IMR-90 (cell line): ENCODE results near the gene MAML1. TPM values are rescaled to one million over a fixed set of nuclear protein-coding genes. Genes with fewer than 3 reads are reported as not detected.

Source experiments
- ATAC-seq: fragments of 200-7000 bp; cut with Tn5 transposase; 2 replicates; pipeline ENCODE4 v1.9.1; 2020; ENCODE audit warnings: low read depth, mild to moderate bottlenecking, moderate library complexity
- BruUV-seq: library from RNA; stranded (reverse); fragments of 400-500 nt; replicated peaks from 2 replicates; lab custom pipeline; 2021; lab: Mats Ljungman, UMichigan
- CTCF ChIA-PET: fragments of 300-600 bp; formaldehyde crosslinking; extraction: SDS; loops from one replicate; lab custom pipeline; 2021; ENCODE audit warnings: antibody characterized with exemption; lab: Yijun Ruan, JAX
- POLR2A ChIA-PET: fragments of 300-600 bp; sonication (Branson Sonifier 250); formaldehyde crosslinking; loops from one replicate; lab custom pipeline; 2022; ENCODE audit warnings: antibody characterized with exemption; ENCODE audit not compliant: unreplicated experiment; lab: Charles Lee
- DNase-seq: peaks from one replicate; pipeline ENCODE4 v3.0.0; 2013
- H2AFZ ChIP-seq: replicated peaks from 2 replicates; pipeline ENCODE3; 2013; ENCODE audit warnings: low read length, mild to moderate bottlenecking; ENCODE audit not compliant: poor library complexity
- H2AK5ac ChIP-seq: 2 replicates; pipeline ENCODE4 v1.6.1; 2013; ENCODE audit warnings: low read depth, low read length, inconsistent platforms
- H2AK9ac ChIP-seq: replicated peaks from 2 replicates; pipeline ENCODE3; 2013; ENCODE audit warnings: mild to moderate bottlenecking, low read depth, low read length, moderate library complexity; ENCODE audit not compliant: poor library complexity
- H2BK120ac ChIP-seq: 2 replicates; pipeline ENCODE4 v1.6.1; 2013; ENCODE audit warnings: low read depth, low read length, inconsistent platforms
- H2BK15ac ChIP-seq: 3 replicates; pipeline ENCODE4 v1.6.1; 2013; ENCODE audit warnings: low read depth, low read length, inconsistent platforms
- H2BK20ac ChIP-seq: 2 replicates; pipeline ENCODE4 v1.6.1; 2013; ENCODE audit warnings: low read depth, mild to moderate bottlenecking, inconsistent platforms, low read length, moderate library complexity
- H2BK5ac ChIP-seq: 2 replicates; pipeline ENCODE4 v1.6.1; 2013; ENCODE audit warnings: mild to moderate bottlenecking, low read depth, low read length, inconsistent platforms; ENCODE audit not compliant: poor library complexity, severe bottlenecking
- H3K14ac ChIP-seq: replicated peaks from 2 replicates; pipeline ENCODE4 v1.6.1; 2013; ENCODE audit warnings: low read depth, low read length, inconsistent platforms
- H3K18ac ChIP-seq: 2 replicates; pipeline ENCODE4 v1.6.1; 2013; ENCODE audit warnings: low read depth, low read length, control low read depth
- H3K23ac ChIP-seq: 2 replicates; pipeline ENCODE4 v1.6.1; 2013; ENCODE audit warnings: low read depth, low read length, inconsistent platforms
- H3K27ac ChIP-seq: 2 replicates; pipeline ENCODE4 v1.5.1; 2013; ENCODE audit warnings: mild to moderate bottlenecking, control low read depth, low read length; ENCODE audit not compliant: insufficient read depth
- H3K27me3 ChIP-seq: 2 replicates; pipeline ENCODE4 v1.6.1; 2013; ENCODE audit warnings: low read length; ENCODE audit not compliant: control insufficient read depth, insufficient read depth
- H3K36me3 ChIP-seq: 2 replicates; pipeline ENCODE4 v1.6.1; 2013; ENCODE audit warnings: low read length, mixed read lengths; ENCODE audit not compliant: control insufficient read depth, insufficient read depth
- H3K4ac ChIP-seq: 2 replicates; pipeline ENCODE4 v1.6.1; 2013; ENCODE audit warnings: low read depth, low read length, inconsistent platforms
- H3K4me1 ChIP-seq: 2 replicates; pipeline ENCODE4 v1.6.1; 2013; ENCODE audit warnings: low read length, mixed read lengths; ENCODE audit not compliant: control insufficient read depth, insufficient read depth
- H3K4me2 ChIP-seq: 2 replicates; pipeline ENCODE4 v1.6.1; 2013; ENCODE audit warnings: low read depth, mild to moderate bottlenecking, control low read depth, low read length, moderate library complexity
- H3K4me3 ChIP-seq: 2 replicates; pipeline ENCODE4 v1.5.1; 2013; ENCODE audit warnings: low read depth, mild to moderate bottlenecking, control low read depth, low read length, moderate library complexity; ENCODE audit not compliant: insufficient read depth
- H3K56ac ChIP-seq: 2 replicates; pipeline ENCODE4 v1.6.1; 2013; ENCODE audit warnings: low read length, inconsistent platforms; ENCODE audit not compliant: insufficient read depth; ENCODE audit errors: extremely low read depth
- H3K79me1 ChIP-seq, 2 experiments: 2 replicates each; pipeline ENCODE4 v1.6.1; 2013; ENCODE audit warnings: low read length in 2 of 2, inconsistent platforms in 1 of 2, low read depth in 1 of 2
- H3K9ac ChIP-seq: 2 replicates; pipeline ENCODE4 v1.6.1; 2013; ENCODE audit warnings: low read depth, low read length, control low read depth
- H3K9me1 ChIP-seq: 2 replicates; pipeline ENCODE4 v1.6.1; 2013; ENCODE audit warnings: low read length, inconsistent platforms; ENCODE audit not compliant: insufficient read depth
- H3K9me3 ChIP-seq: 2 replicates; pipeline ENCODE4 v1.6.1; 2013; ENCODE audit warnings: low read length; ENCODE audit not compliant: control insufficient read depth, insufficient read depth
- H4K20me1 ChIP-seq: 2 replicates; pipeline ENCODE4 v1.6.1; 2013; ENCODE audit warnings: low read length, inconsistent platforms; ENCODE audit not compliant: insufficient read depth
- H4K5ac ChIP-seq: 2 replicates; pipeline ENCODE4 v1.6.1; 2013; ENCODE audit warnings: mild to moderate bottlenecking, low read depth, low read length, control low read depth
- H4K8ac ChIP-seq, 2 experiments: 2 replicates each; pipeline ENCODE4 v1.6.1; 2013; ENCODE audit warnings: low read depth in 2 of 2, low read length in 2 of 2, control low read depth in 1 of 2, inconsistent platforms in 1 of 2
- H4K91ac ChIP-seq: 2 replicates; pipeline ENCODE4 v1.6.1; 2013; ENCODE audit warnings: low read depth, low read length, inconsistent platforms; ENCODE audit not compliant: insufficient read depth
- BHLHE40 ChIP-seq: fragments of 150-350 bp; IDR thresholded peaks from 2 replicates; pipeline ENCODE4 v1.6.1; 2016; ENCODE audit warnings: mild to moderate bottlenecking, low read depth, low read length
- CHD1 ChIP-seq: IDR thresholded peaks from 2 replicates; pipeline ENCODE4 v1.6.1; 2012; ENCODE audit warnings: low read depth, low read length, improper control_type of control experiment
- FOS ChIP-seq: fragments of 150-350 bp; IDR thresholded peaks from 2 replicates; pipeline ENCODE4 v1.6.1; 2016; ENCODE audit warnings: low read depth, low read length
- MAFK ChIP-seq: IDR thresholded peaks from 2 replicates; pipeline ENCODE4 v1.6.1; 2012; ENCODE audit warnings: low read depth, low read length, improper control_type of control experiment
- MAZ ChIP-seq: IDR thresholded peaks from 2 replicates; pipeline ENCODE4 v1.6.1; 2012; ENCODE audit warnings: low read depth, mild to moderate bottlenecking, low read length, improper control_type of control experiment, moderate library complexity, borderline replicate concordance
- MXI1 ChIP-seq: IDR thresholded peaks from 2 replicates; pipeline ENCODE4 v1.6.1; 2012; ENCODE audit warnings: low read depth, mild to moderate bottlenecking, low read length, moderate library complexity, borderline replicate concordance
- NFE2L2 ChIP-seq: fragments of 150-350 bp; IDR thresholded peaks from 2 replicates; pipeline ENCODE4 v1.6.1; 2016; ENCODE audit warnings: low read depth, mild to moderate bottlenecking, low read length
- RAD21 ChIP-seq: IDR thresholded peaks from 2 replicates; pipeline ENCODE4 v1.6.1; 2012; ENCODE audit warnings: low read length, improper control_type of control experiment
- RCOR1 ChIP-seq: IDR thresholded peaks from 2 replicates; pipeline ENCODE4 v1.6.1; 2012; ENCODE audit warnings: mild to moderate bottlenecking, low read length, improper control_type of control experiment; ENCODE audit not compliant: insufficient replicate concordance
- RFX5 ChIP-seq: IDR thresholded peaks from 2 replicates; pipeline ENCODE4 v1.8.0; 2012; ENCODE audit warnings: low read depth, mild to moderate bottlenecking, low read length, moderate library complexity
- SMC3 ChIP-seq: fragments of 150-350 bp; IDR thresholded peaks from 2 replicates; pipeline ENCODE4 v1.6.1; 2016; ENCODE audit warnings: low read depth, mild to moderate bottlenecking, antibody characterized with exemption, low read length, moderate library complexity
- WGBS, 2 experiments: methylation state at CpG; one replicate each; pipeline versions ENCODE4 v1.1.5 to v1.1.7; 2013; ENCODE audit warnings: missing lambda C conversion rate in 2 of 2; ENCODE audit not compliant: insufficient read length in 1 of 2; ENCODE audit errors: extremely low coverage in 2 of 2; 5-methylcytosine and 5-hydroxymethylcytosine counted together
- dilution Hi-C: fragments of 300-500 bp; cut with HindIII; formaldehyde crosslinking; loops from one replicate; pipeline ENCODE4 v1.14.3; 2018; ENCODE audit warnings: low sequenced_read_pairs; ENCODE audit not compliant: unreplicated experiment
- in situ Hi-C: fragments of 300-500 bp; cut with MboI; formaldehyde crosslinking; loops from 3 replicates; pipeline ENCODE4 v1.14.3; 2019; ENCODE audit warnings: low sequenced_read_pairs, inconsistent platforms, mixed read lengths
- intact Hi-C: fragments of 100-400 bp; cut with micrococcal nuclease; formaldehyde crosslinking; loops from 2 replicates; pipeline ENCODE4 v1.10.0; 2022
- polyA plus RNA-seq, 3 experiments: library from polyadenylated mRNA; depleted of rRNA; stranded (reverse); fragments of >200 nt; gene quantifications; 2 replicates each; pipeline ENCODE4 v1.2.3, GENCODE V29; 2012; ENCODE audit warnings: low replicate concordance in 1 of 3
- total RNA-seq: library from RNA; depleted of rRNA; stranded (reverse); fragments of >200 nt; gene quantifications from 2 replicates; pipeline ENCODE4 v1.2.3, GENCODE V29; 2012
- TF ChIP-seq, protein P1 (sequence below): conservative IDR thresholded peaks from 2 replicates; pipeline ENCODE4 v1.5.1; 2012; ENCODE audit warnings: mild to moderate bottlenecking, low read depth, low read length, improper control_type of control experiment
- TF ChIP-seq, protein P2 (sequence below): fragments of 150-350 bp; IDR thresholded peaks from 2 replicates; pipeline ENCODE4 v1.6.1; 2017; ENCODE audit warnings: mild to moderate bottlenecking, antibody characterized with exemption, low read length, low read depth
- TF ChIP-seq, protein P3 (sequence below): fragments of 150-350 bp; IDR thresholded peaks from 2 replicates; pipeline ENCODE4 v1.6.1; 2016; ENCODE audit warnings: low read depth, mild to moderate bottlenecking, low read length, moderate library complexity, borderline replicate concordance

MAML1 gene
- total and polyA plus RNA-seq, 2 of the 4 experiments (the other 2 are of a cell fraction), result 4.7 to 10.2 TPM

DNA sequence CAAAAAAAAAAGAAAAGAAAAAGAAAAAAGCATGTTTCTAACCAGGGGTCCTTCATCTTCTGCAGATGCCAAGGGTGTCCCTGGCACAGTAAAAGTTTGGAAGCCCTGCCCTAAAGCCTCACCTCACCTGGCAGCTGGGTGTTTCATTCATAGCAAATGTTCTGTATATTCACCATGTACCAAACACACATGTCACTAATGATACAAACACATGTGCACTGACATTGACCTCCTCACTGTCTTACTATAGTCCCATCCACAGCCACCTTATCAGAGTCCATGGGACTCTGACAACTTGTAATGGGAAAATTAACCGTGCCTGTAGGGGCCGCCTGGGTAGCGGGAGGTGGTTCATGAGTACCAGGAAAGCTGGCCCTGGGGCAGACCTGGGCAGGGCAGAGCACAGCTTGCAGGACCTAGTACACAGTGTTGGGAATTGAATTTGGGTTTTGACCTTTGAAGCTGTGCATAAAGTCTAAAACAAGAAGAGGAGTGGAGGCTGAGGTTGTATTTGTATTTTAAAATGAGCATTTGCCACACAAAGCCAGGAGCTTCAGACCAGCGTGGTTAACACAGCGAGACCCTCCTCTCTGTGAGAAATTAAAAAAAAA, 80.5 kb downstream of the MAML1 start:
- H4K20me1 ChIP-seq, result no peaks in the 10 kb centered on the region
- no peak overlapping the region for H2BK5ac ChIP-seq
- no peaks in the 10 kb centered on the region; the same call in 1 of the 2 replicates for H3K9me3 ChIP-seq
- H4K8ac ChIP-seq, result no peak overlapping the region
- H3K23ac ChIP-seq, result no peak overlapping the region
- no peak for TF ChIP-seq RCOR1
- TF ChIP-seq CHD1, result no peak
- TF ChIP-seq MXI1, result no peak
- TF ChIP-seq, protein P1, sequence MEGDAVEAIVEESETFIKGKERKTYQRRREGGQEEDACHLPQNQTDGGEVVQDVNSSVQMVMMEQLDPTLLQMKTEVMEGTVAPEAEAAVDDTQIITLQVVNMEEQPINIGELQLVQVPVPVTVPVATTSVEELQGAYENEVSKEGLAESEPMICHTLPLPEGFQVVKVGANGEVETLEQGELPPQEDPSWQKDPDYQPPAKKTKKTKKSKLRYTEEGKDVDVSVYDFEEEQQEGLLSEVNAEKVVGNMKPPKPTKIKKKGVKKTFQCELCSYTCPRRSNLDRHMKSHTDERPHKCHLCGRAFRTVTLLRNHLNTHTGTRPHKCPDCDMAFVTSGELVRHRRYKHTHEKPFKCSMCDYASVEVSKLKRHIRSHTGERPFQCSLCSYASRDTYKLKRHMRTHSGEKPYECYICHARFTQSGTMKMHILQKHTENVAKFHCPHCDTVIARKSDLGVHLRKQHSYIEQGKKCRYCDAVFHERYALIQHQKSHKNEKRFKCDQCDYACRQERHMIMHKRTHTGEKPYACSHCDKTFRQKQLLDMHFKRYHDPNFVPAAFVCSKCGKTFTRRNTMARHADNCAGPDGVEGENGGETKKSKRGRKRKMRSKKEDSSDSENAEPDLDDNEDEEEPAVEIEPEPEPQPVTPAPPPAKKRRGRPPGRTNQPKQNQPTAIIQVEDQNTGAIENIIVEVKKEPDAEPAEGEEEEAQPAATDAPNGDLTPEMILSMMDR, result no peak
- no peak for TF ChIP-seq RFX5
- no peak for TF ChIP-seq MAFK
- no peak for TF ChIP-seq RAD21
- no peak for TF ChIP-seq NFE2L2
- TF ChIP-seq, protein P2, sequence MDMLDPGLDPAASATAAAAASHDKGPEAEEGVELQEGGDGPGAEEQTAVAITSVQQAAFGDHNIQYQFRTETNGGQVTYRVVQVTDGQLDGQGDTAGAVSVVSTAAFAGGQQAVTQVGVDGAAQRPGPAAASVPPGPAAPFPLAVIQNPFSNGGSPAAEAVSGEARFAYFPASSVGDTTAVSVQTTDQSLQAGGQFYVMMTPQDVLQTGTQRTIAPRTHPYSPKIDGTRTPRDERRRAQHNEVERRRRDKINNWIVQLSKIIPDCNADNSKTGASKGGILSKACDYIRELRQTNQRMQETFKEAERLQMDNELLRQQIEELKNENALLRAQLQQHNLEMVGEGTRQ, result no peak
- TF ChIP-seq SMC3, result no peak
- TF ChIP-seq MAZ, result no peak
- TF ChIP-seq BHLHE40, result no peak
- TF ChIP-seq, protein P3, sequence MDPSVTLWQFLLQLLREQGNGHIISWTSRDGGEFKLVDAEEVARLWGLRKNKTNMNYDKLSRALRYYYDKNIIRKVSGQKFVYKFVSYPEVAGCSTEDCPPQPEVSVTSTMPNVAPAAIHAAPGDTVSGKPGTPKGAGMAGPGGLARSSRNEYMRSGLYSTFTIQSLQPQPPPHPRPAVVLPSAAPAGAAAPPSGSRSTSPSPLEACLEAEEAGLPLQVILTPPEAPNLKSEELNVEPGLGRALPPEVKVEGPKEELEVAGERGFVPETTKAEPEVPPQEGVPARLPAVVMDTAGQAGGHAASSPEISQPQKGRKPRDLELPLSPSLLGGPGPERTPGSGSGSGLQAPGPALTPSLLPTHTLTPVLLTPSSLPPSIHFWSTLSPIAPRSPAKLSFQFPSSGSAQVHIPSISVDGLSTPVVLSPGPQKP, result no peak
- TF ChIP-seq FOS, result no peak
- H2AK9ac ChIP-seq, result no peak overlapping the region
- no peak overlapping the region for H3K18ac ChIP-seq
- H4K5ac ChIP-seq, result no peak overlapping the region
- dilution Hi-C loops, result no loop called here
- H3K56ac ChIP-seq, result no peak overlapping the region
- H3K4me2 ChIP-seq, result no peak overlapping the region
- H2BK120ac ChIP-seq, result no peak overlapping the region
- no peak overlapping the region for H2BK20ac ChIP-seq
- no peak overlapping the region for H3K14ac ChIP-seq
- in situ Hi-C loops, result no loop called here
- DNase-seq, result no peak
- no peak overlapping the region for H4K91ac ChIP-seq
- H3K27me3 ChIP-seq, result no peaks in the 10 kb centered on the region
- no peak for ATAC-seq
- no peak overlapping the region for H2BK15ac ChIP-seq
- BruUV-seq, result no TSS peak
- intact Hi-C loops, result no loop called here
- ChIA-PET POLR2A (no interaction called here), CTCF (no interaction called here)
- H3K27ac ChIP-seq, result no peak overlapping the region
- no peak overlapping the region for H2AFZ ChIP-seq
- peaks cover 17% of the 10 kb centered on the region for H3K36me3 ChIP-seq
- H2AK5ac ChIP-seq, result no peak overlapping the region
- no peak overlapping the region for H3K9ac ChIP-seq
- no CpG with 5 or more reads among the region's 5 CpGs for WGBS, 2 experiments
- H3K4me3 ChIP-seq, result no peak overlapping the region
- no peak overlapping the region for H3K4ac ChIP-seq
- H3K4me1 ChIP-seq, result peaks cover under 1% of the 10 kb centered on the region; the same call in 1 of the 2 replicates
- H3K9me1 ChIP-seq, result peaks cover 6% of the 10 kb centered on the region; the same call in 1 of the 2 replicates
- peaks cover 0 to 8% of the 10 kb centered on the region in 2 experiments; a peak in 3 of 4 replicates for H3K79me1 ChIP-seq
